Head of caudate nucleus (tissue), 42 donors: Measurements from ENCODE around the gene NUP98.
A peak's percentile ranks its signal among the peaks of the same experiment; 100 is the strongest.
"Not testable (repeated sequence)": the region's sequence is repeated elsewhere in the genome, so short reads cannot be mapped to it uniquely, and the experiment has no call there.

Experiments used
- DNase-seq, 42 donors: peaks; one replicate each; pipeline versions ENCODE4 v3.0.0 to v3.0.0-alpha.2; 2020 to 2021; ENCODE audit warnings: mixed read lengths in 7 of 42
- intact Hi-C: fragments of 100-400 bp; cut with DNase I; formaldehyde crosslinking; loops from one replicate; pipeline ENCODE4 v1.15.0; 2022

NUP98 gene

DNA sequence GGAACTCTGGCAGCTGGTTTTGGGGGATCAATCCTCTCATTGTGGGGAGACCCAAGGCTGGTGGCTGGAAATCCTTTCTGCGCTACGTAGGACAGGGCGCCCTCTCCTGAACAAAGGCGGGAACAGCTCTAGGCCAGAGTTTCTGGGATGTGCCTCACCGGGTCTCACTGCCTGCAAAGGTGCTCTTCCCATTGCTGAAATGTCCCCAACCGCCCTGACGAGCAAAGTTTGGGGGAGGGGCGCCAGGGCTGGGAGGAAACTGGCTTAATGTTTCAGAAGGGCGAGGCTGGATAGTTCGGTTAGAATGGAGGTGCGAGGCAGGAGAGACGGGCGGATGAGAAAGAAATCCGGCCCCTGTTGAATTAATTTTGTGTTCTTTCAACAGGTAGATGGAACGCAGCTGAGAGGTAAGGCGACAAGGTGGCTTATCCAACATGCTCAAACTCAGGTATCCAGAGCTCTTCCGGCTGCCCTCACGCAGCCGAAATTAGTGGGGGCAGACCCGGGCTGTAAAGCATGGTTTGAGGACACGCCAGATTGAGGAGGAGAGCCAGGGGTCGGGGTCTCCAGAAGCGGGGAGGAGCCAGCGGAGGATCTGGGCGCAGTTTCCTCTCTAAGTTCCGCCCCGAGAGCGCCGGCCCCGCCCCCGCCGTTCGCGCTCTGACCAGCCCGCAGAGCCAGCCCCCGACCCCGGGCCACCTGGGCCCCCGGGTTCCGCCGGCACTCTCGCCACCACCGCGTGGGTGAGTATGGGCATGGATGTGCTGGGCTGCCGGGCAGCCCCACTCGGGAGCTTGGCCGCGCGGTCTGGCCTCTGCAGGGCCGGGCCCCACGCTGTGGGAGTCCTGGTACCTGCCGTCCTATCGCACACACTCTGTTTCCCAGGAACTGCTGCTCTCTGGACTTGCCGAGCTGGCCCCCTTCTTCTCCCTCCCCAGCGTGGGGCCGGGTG is 10.8 kb upstream of the NUP98 start, which contains the start of gene PGAP2:
Gene PGAP2, plus strand, starts transcription at position 652 of the 952 bp plus-strand sequence. CDS start 2,700 bp downstream, outside the sequence.
- peak in 39 of 42 donors; percentile 39 to 81 (median 62) for DNase-seq
- intact Hi-C loops = no loop called here

DNA sequence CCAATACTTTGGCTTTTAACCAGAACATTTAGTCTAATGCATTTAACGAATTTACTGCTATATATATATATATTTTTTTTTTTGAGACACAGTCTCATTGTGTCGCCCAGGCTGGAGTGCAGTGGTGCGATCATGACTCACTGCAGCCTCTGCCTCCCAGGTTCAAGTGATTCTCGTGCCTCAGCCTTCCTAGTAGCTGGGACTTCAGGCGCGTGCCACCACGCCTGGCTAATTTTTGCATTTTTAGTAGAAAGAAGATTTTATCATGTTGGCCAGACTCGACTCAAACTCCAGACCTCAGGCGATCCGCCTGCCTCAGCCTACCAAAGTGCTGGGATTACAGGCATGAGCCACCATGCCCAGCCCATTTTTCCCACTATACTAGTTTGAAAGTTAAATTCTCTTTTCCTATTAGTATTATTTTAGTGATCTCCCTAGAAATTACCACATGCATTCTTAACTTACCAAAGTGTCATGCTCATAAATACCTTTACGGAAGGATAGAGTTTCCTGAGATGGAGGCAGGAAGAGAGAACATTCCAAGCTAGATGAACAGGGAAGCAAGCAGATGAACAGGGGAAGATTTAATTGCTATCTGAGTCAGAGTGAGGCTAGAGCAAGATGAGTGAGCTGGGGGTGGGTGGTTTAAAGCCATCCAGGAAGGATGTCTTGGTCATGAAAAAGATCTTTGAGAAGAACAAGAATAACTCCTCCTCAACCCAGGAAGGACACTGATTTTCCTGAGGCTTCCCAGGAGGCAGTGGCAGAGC is 6.6 kb upstream of the NUP98 start:
- intact Hi-C loops = no loop called here
- DNase-seq = peak in 2 of 42 donors; percentile 2 to 28

DNA sequence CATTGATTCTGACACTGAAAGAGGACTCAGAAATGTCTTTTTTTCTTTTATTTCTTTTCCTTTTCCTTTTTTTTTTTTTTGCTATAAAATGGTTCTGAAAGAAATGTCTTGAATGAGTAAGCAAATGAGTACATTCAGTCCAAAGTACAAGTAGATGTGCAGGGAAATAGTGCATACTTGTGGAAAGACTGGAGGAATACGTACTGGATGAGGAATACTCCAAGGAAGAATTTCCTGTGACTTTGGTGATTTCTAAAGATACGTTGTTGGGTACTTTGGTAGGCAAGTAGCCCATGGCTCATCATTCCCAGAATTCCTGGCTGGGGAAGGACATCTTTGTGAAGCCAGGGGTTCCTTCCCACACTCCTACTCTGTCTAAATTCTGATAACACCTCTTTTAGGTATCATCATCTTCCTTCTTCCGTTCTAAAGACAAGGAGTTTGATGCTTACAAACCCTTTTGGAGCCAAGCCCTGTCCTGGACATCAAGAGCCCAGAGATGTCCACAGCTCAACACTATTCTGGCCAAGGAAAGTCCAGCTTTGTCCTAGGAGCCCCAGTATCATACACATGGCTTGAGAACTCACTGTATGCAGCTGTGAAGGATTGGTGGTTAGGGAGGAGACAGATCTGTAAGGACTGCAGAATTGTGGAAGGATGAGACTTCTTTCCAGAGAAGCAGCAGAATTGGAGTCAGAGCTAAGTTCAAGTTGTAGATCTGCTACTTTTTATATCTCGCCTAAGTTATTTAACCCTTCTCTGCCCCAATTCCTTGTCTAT is 4.8 kb upstream of the NUP98 start:
- intact Hi-C loops = no loop called here
- no peak for DNase-seq

DNA sequence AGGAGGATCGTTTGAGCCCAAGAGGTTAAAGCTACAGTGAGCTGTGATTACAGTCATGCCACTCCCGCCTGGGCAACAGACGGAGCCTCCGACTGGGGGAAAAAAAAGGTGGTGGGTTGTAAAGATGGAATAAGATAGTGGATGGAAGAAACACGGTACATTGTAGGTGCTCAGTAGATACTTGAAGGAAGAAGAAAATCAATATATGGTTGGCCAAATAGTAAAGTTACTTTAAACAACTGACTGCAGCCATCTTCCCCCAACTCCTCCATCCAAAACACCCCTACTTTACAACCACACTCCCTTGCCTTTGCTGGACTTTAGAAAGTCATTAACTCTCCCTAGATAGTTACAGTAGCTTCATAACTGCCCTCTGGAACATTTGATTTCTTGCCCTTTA is 2.5 kb upstream of the NUP98 start:
- no peak for DNase-seq
- intact Hi-C loops = loop anchor here (5.0 kb wide), 1 partner anchor 42 kb away; the partner anchor contains the start of gene RHOG

DNA sequence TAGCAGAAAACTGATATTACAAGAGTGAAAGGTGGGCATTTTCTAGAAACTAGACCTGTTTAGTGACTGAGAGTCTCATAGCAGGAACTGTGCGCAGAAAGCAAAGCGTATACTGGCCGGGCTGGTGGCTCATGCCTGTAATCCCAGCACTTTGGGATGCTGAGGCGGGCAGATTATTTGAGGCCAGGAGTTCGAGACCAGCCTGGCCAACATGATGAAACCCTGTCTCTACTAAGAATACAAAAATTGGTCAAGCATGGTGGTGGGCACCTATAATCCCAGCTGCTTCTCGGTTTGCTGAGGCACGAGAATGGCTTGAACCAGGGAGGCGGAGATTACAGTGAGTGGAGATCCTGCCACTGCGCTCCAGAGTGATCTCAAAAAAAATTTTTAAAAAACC is 1.8 kb upstream of the NUP98 start:
- DNase-seq = no peak
- intact Hi-C loops = loop anchor here (5.0 kb wide), 1 partner anchor 43 kb away; the partner anchor contains the start of gene RHOG

DNA sequence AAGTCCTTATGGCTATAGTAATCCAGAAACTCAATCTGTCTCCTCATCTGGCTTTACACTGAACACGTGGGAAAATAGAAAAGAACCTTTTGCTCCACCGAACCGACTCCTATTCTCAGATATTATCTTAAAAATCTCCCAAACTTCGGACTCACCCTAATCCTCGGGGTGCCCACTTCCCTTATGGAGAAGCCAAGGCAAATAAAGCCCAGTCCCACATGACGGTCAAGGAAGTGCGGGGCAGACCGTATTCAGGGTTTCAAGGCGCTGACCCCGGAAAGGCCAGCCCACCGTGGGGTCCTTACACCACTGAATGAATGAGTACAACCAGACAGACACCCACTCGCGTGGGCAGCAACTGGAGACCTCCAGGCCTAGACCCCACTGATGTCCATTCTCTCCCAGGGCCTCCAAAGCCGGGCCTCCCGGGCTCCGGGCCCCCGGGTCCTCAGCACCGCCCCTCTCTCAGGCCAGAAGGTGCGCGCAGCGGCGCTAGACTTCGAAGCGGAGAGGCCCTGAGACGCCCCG is 489 bp downstream of the NUP98 start:
- peak in 4 of 42 donors; percentile 6 to 19 (median 10) for DNase-seq
- intact Hi-C loops = loop anchor here (5.0 kb wide), 1 partner anchor 45 kb away; the partner anchor contains the start of gene RHOG

DNA sequence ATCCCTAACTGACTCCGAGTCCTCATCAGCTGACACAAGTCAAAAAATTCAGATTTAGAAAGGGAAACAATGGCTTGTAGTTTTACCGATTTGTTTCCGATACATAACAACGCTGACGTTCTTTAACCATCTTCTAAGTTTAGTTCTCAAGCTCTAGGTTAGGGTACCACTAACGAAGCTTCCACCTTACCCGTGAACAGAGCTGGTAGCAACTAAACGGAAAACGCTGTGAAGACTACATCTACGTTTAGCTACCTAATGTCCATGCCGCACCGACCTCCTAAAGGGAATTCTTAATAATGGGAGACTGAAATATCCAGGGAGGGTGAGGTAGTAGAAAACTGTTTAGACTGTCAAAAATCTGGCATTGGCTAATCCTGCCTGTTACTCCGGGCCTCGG is 1.0 kb downstream of the NUP98 start:
- intact Hi-C loops = loop anchor here (5.0 kb wide), 1 partner anchor 46 kb away; the partner anchor contains the start of gene RHOG
- DNase-seq = peak in 1 of 42 donors; percentile 21

DNA sequence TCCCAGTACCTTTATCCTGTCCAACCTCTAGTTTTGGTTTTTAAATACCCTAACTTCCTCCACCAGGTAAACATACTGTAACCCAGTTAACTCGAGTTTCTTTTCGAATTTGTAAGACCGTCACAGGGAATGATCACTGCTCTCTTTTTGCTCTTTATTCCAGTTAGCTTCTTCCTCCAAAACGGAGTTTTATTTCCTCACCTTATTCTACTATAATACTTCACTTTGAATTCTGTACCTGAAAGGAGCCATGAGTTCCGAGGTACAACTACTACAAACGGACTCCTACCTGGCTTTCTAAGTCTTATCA is 1.4 kb downstream of the NUP98 start:
- no peak for DNase-seq
- intact Hi-C loops = loop anchor here (5.0 kb wide), 1 partner anchor 46 kb away; the partner anchor contains the start of gene RHOG

DNA sequence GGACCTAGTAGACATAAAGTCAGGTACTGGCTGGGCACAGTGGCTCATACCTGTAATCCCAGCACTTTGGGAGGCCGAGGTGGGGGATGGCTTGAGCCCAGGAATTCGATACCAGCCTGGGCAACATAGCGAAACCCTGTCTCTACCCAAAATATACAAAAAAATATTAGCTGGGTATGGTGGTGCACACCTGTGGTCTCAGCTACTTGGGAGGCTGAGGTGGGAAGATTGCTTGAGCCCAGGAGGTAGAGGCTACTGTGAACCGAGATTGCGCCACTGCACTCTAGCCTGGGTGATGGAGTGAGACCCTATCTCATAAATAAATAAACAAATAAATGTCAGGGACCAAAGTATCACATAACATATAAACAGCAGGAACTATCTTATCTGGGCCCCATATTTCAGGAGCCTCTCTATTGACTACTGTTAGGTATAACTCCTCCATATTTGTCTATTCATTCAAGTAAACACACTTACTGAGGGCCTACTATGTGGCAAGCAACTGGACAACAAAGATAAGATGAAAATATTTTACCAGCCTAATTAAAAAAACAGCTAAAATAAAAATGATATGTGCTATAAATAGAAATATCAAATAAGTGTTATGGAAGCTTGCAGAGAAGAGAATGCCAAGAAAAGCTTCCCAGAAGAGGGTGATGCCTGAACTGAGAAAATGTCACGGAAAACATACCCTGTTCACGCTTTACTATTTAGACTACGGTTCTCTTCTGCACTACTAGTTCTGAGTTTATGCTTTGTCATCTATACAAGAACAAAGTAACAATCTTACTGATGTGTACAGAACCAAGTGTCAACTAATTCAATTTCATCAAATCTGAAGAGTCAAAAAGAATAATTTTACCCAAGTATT is 2.0 kb downstream of the NUP98 start:
- DNase-seq = no peak
- intact Hi-C loops = loop anchor here (5.0 kb wide), 1 partner anchor 47 kb away; the partner anchor contains the start of gene RHOG

DNA sequence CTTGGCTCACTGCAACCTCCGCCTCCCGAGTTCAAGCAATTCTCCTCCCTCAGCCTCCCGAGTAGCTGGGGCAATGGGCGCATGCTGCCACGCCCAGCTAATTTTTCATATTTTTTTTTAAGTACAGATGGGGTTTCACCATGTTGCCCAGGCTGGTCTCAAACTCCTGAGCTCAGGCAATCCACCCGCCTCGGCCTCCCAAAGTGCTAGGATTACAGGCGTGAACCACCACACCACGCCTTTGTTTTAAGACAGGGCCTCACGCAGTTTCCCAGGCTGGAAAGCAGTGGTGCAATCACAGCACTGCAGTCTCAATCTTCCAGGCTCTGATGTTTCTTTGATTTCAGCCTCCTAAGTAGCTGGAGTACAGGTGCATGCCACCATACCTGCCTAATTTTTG is 3.0 kb downstream of the NUP98 start:
- intact Hi-C loops = not testable (repeated sequence)
- peak in 1 of 42 donors; percentile 9 for DNase-seq

DNA sequence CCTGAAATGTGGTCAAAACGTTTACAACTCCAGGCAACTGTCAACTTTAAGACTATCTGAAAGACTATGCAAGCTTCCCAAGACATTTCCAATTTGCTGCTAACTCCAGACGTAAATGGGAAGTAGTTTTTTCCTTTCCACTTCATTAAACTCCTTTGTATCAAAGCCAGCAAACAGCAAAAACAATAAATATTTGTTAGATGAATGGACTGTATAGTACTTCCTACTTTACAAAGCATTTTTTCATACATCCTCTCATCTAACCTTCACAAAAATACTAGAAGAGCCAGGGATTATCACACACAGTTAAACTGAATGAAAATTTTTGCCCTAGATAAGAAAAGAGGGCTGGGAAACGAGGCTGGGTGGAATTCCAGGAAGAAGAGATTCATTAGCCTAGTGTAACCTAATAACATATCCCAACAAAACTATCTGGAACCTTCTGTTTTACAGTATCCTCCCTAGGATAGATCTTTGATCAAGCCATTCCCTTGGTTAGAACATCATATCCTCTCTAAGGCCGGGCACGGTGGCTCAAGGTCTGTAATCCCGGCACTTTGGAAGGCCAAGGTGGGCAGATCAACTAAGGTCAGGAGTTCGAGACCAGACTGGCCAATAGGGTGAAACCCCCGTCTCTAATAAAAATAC is 10.4 kb downstream of the NUP98 start:
- no peak for DNase-seq
- intact Hi-C loops = no loop called here

DNA sequence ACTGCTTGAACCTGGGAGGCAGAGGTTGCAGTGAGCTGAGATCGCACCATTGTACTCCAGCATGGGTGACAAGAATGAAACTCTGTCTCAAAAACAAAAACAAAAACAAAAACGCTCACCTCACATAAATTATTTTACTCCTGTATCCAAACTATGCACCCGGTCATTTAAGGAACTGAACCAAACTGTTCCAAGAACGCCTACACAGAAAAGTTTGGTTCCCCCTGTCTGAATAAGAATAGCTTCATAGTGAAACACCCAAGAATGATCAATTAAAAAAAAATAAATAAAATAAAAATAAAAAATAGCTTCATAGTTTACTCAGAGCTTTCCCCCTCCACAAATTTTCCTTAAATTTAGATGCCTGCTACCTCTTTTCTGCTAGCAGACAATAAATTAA is 13.7 kb downstream of the NUP98 start:
- no peak for DNase-seq
- intact Hi-C loops = no loop called here

DNA sequence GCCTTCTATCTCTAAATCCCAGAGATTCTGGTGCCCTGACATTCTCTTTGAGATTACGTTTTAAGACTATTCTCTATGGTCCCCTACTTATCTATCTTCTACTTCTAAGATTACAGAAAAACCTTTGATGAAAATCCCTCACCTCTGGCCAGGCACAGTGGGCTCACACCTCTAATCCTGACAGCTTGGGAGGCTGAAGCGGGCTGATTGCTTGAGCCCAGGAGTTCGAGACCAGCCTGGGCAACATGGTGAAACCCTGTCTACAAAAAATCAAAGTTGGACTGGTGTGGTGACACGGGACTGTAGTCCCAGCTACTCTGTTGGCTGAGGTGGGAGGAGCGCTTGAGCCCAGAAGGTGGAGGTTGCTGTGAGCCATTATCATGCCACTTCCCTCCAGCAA is 14.4 kb downstream of the NUP98 start:
- no peak for DNase-seq
- intact Hi-C loops = no loop called here

DNA sequence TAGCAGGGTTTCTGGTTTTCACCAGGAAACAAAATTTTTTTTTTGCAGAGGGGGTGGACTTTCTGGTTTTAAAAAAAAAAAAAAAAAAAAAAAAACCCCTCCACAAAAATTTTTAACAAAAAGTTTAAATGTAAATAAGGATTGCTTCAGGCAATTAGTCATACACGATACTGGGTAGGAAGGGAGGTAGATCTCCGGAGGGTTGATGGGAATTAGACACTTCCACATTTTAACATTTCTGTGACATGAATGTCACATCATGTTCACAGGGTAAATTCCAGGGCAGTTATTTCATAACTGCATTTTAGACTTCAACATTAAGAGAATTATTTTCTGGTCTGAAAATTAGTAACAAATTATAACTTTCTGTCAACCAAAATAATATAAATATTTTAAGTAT is 15.9 kb downstream of the NUP98 start:
- intact Hi-C loops = no loop called here

DNA sequence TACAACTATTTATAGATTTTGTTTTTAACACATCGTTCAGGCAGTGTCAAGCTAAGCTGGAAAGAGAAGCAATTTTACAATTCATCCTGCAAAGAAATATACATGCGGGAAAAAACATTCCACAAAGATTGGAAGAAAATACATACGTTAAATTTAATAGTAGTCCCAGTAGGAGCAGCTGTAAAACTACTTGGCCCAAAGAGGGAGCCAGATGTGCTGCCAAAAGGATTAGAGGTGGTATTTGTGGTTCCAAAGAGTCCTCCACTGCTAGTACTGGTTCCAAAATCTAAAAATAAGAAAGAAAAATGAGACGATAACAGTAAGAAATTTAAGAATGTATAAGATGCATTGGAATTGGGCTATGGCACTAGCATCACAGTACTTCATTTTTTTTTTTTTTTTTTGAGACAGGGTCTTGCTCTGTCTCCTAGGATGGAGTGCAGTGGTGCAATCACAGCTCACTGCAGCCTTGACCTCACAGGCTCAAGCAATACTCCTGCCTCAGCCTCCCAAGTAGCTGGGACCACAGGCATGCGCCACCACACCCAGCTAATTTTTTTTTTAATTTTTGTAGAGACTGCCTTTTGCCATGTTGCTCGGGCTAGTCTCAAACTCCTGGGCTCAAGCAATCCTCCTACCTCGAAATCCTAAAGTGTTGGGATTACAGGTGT is 21.5 kb downstream of the NUP98 start:
- no peak for DNase-seq
- intact Hi-C loops = no loop called here

More for the DNA sequence above, 15.9 kb downstream of the NUP98 start:
- peak in 2 of 42 donors; percentile 12 to 16 for DNase-seq

DNA sequence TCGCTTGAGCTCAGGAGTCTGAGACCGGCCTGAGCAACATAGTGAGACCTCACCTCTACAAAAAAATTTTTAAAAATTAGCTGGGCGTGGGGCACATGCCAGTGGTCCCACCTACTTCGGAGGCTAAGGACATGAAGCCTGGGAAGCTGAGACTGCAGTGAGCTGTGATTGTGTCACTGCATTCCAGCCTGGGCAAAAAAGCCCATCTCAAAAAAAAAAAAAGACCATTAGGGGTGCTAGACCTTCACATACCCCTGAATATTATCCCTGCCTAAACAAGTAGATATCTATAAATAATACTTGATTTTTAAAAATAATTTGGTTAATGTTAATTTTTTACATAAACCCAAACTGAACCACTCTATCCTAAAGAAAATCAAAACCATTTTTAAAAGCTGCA is 24.2 kb downstream of the NUP98 start:
- DNase-seq = no peak
- intact Hi-C loops = no loop called here

DNA sequence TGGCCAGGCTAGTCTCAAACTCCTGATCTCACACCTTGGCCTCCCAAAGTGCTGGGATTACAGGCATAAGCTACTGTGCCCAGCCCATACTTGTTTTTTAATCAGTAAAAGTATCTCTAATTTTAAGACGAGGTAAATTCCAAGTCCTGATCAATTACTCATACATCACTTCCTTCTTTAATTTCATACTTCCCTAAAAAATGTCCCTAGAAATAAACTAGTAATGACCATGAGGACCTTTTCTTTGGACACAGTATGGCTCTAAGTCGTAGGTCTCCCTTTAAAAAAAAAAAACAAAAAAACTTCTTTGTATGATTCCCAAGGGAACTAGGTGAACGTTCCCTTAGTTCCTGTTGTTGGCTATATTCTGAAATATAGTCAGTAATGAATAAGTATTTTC is 29.8 kb downstream of the NUP98 start:
- intact Hi-C loops = no loop called here
- DNase-seq = no peak
